C4-2B (cell line): Measurements from ENCODE around the gene CAPN11.

Experiments used
- H3K27ac ChIP-seq: fragments of 450-650 bp; 2 replicates; pipeline ENCODE4 v1.5.1; 2017
- ZFX ChIP-seq: fragments of 450-650 bp; IDR thresholded peaks from 2 replicates; pipeline ENCODE4 v1.6.1; 2017
- TF ChIP-seq, protein P1 (sequence below): fragments of 450-650 bp; conservative IDR thresholded peaks from 2 replicates; pipeline ENCODE4 v1.5.1; 2017; ENCODE audit warnings: mild to moderate bottlenecking

Gene CAPN11

DNA sequence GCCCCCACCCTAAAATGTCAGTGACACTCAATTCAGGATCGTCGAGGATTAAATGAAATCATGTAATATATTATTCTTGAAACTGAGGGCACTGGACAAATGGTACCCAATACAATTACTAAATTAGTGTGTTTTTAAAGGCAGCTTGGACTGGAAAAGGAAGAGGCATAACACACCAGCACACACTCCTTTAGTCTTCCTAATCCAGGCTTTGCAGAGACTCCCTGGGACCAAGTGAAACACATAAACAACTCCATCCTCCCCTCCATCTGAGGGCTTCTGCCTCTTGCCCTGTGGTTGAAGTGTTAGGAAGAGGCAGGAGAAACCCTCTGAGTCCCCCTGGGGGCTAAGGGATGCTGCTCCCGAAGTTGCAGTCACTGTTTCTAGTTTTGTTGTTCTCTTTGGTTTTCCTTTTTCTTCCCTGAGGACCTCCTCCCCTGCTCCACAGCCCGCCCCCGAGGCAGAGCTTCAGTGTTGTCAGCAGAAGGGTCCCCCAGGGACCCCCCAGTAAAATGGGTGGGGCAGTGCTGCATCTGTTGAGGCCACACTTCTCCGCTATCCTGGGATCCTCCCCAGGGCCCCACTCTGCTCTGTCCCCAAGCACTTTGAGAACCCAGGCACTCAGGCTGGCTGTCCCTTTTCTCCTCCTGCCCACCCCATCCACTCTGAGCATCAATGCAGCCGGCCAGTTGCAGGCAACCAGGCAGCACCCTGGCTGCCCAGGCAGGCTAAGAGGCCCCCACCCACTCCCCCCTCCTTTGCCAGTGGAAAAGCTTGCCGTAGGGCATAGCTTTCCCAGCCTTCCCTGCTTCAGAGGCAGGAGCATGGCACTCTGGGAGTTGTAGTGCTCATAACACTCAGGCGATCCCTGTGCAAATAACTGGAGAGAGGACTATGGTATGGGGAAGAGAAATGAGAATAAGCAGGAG is 25.4 kb upstream of the CAPN11 start:
- no peak for TF ChIP-seq ZFX
- TF ChIP-seq, protein P1, sequence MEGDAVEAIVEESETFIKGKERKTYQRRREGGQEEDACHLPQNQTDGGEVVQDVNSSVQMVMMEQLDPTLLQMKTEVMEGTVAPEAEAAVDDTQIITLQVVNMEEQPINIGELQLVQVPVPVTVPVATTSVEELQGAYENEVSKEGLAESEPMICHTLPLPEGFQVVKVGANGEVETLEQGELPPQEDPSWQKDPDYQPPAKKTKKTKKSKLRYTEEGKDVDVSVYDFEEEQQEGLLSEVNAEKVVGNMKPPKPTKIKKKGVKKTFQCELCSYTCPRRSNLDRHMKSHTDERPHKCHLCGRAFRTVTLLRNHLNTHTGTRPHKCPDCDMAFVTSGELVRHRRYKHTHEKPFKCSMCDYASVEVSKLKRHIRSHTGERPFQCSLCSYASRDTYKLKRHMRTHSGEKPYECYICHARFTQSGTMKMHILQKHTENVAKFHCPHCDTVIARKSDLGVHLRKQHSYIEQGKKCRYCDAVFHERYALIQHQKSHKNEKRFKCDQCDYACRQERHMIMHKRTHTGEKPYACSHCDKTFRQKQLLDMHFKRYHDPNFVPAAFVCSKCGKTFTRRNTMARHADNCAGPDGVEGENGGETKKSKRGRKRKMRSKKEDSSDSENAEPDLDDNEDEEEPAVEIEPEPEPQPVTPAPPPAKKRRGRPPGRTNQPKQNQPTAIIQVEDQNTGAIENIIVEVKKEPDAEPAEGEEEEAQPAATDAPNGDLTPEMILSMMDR, result no peak
- H3K27ac ChIP-seq, result no peak overlapping the region; the same call in 1 of the 2 replicates

- H3K27ac ChIP-seq, result no peak overlapping the region
- no peak for TF ChIP-seq ZFX
- TF ChIP-seq, protein P1, result no peak
These were observed 24.5 kb upstream of the CAPN11 start for GRCh38 chr6:44133981-44134711.

DNA sequence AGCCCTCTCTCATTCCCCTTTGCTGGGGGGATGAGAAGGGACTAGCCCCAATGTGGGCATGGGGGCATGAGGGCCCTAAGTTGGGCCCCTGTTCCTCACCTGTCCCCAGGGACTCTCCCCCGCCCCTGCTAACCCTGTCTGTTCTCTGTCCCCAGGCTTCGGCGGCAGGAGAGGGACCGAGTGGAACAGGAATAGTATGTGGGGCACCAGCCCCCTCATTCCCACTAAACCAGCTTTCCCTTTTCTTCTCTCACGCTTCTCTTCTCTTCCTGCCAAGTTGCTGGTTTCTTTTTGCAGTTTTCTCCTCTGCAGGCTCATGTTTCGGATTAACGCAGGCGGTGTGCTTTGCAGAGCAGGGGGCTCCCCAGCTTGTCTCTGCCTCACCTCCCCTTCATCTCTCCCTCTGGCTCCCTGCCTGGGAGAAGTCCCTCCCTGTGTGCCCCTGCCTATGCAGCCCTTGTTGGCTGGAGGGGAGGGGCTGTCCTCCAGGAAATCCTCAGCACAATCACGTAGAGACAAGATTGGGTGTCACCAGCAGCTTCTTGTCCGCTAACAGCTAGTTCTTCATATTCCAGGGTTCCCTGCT is 23.4 kb upstream of the CAPN11 start:
- H3K27ac ChIP-seq, result no peak overlapping the region
- TF ChIP-seq ZFX, result no peak
- TF ChIP-seq, protein P1, result no peak

GRCh38 chr6:44135875-44136274 is 22.7 kb upstream of the CAPN11 start:
- no peak overlapping the region for H3K27ac ChIP-seq
- TF ChIP-seq, protein P1, result no peak
- TF ChIP-seq ZFX, result no peak

DNA sequence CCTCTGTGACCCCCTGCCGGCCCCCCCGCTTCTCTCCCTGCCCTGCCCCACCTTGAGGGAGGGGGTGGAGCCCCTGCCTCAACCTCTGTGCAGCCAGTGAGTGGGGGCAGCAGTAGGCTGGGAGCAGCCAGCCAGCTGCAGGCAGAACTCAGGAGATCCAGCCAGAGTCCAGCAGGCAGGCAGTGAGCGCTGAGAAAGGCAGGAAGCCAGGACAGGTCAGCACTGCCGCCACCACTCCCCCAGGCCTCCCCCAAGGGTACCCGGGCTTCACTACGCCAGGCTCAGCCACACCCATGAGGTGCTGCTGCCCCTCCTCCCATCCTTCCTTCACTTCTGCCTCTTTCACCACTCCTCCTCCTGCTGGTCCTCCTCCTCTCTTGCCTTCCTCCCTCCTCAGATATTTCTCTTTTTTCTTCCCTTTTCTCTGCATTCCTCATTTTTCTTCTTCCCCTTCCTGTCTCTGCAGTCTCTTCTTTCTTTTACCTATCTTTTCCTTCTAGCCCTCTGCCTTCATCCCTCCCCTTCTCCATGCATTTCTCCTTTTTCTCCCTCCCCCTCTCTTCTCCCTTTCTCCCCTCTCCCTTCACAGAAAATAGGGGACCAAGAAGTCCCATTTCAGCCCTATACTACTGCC is 19.8 kb upstream of the CAPN11 start:
- no peak for TF ChIP-seq ZFX
- TF ChIP-seq, protein P1, result no peak
- no peak overlapping the region for H3K27ac ChIP-seq

GRCh38 chr6:44139351-44139743 is 19.3 kb upstream of the CAPN11 start:
- no peak for TF ChIP-seq ZFX
- TF ChIP-seq, protein P1, result no peak
- H3K27ac ChIP-seq, result no peak overlapping the region
